ENCODE results near the gene PLBD2.
A peak's percentile ranks its signal among the peaks of the same experiment; 100 is the strongest.

Gene PLBD2

GRCh38 chr12:113422030-113422885 is 63.9 kb downstream of the PLBD2 start, which contains the start of gene SDSL:
SDSL (plus strand) TSS chr12:113422380; CDS start chr12:113427983, 5,603 bp downstream.
- DNase-seq: peak; percentile 77

GRCh38 chr12:113422886-113423669 is 64.7 kb downstream of the PLBD2 start:
- no peak for DNase-seq

GRCh38 chr12:113424456-113424855 is 66.1 kb downstream of the PLBD2 start:
- DNase-seq: no peak

GRCh38 chr12:113424915-113425823 is 66.8 kb downstream of the PLBD2 start:
- DNase-seq: peak; percentile 33

GRCh38 chr12:113425960-113426453 is 67.6 kb downstream of the PLBD2 start:
- peak; percentile 6 for DNase-seq

- no peak for DNase-seq
Observed at GRCh38 chr12:113427882-113428281, 69.5 kb downstream of the PLBD2 start.

- DNase-seq: no peak
Observed at GRCh38 chr12:113428482-113428881, 70.1 kb downstream of the PLBD2 start.

GRCh38 chr12:113432986-113433385 is 74.6 kb downstream of the PLBD2 start:
- no peak for DNase-seq

- DNase-seq: no peak
Observed at GRCh38 chr12:113435367-113435766, 77.0 kb downstream of the PLBD2 start.

- DNase-seq: no peak
Observed at GRCh38 chr12:113436586-113436985, 78.2 kb downstream of the PLBD2 start.

GRCh38 chr12:113436993-113437728 is 78.8 kb downstream of the PLBD2 start:
- no peak for DNase-seq

- no peak for DNase-seq
Observed at GRCh38 chr12:113437729-113438100, 79.3 kb downstream of the PLBD2 start.

GRCh38 chr12:113438523-113439300 is 80.3 kb downstream of the PLBD2 start:
- no peak for DNase-seq

GRCh38 chr12:113439301-113439597 is 80.9 kb downstream of the PLBD2 start:
- DNase-seq: no peak

- peak; percentile 17 for DNase-seq
Observed at GRCh38 chr12:113439606-113440030, 81.2 kb downstream of the PLBD2 start.

- no peak for DNase-seq
Observed at GRCh38 chr12:113440336-113440735, 81.9 kb downstream of the PLBD2 start.

Data from fibroblast of skin of abdomen (primary cell).